C4-2B (cell line): ENCODE data around the gene OSBP.

ENCODE experiments used
- ZFX ChIP-seq: fragments of 450-650 bp; IDR thresholded peaks from 2 replicates; pipeline ENCODE4 v1.6.1; 2017
- TF ChIP-seq, protein P1 (sequence below): fragments of 450-650 bp; conservative IDR thresholded peaks from 2 replicates; pipeline ENCODE4 v1.5.1; 2017; ENCODE audit warnings: mild to moderate bottlenecking

- TF ChIP-seq, protein P1, sequence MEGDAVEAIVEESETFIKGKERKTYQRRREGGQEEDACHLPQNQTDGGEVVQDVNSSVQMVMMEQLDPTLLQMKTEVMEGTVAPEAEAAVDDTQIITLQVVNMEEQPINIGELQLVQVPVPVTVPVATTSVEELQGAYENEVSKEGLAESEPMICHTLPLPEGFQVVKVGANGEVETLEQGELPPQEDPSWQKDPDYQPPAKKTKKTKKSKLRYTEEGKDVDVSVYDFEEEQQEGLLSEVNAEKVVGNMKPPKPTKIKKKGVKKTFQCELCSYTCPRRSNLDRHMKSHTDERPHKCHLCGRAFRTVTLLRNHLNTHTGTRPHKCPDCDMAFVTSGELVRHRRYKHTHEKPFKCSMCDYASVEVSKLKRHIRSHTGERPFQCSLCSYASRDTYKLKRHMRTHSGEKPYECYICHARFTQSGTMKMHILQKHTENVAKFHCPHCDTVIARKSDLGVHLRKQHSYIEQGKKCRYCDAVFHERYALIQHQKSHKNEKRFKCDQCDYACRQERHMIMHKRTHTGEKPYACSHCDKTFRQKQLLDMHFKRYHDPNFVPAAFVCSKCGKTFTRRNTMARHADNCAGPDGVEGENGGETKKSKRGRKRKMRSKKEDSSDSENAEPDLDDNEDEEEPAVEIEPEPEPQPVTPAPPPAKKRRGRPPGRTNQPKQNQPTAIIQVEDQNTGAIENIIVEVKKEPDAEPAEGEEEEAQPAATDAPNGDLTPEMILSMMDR = no peak
- TF ChIP-seq ZFX = no peak
These were observed 63.7 kb downstream of the OSBP start for GRCh38 chr11:59551659-59552521.
